ENCODE measurements around the gene GMCL2.

Gene GMCL2

GRCh38 chr5:178221282-178221681 is 34.1 kb upstream of the GMCL2 start:
- DNase-seq: no peak

GRCh38 chr5:178218827-178219226 is 31.7 kb upstream of the GMCL2 start:
- no peak for DNase-seq

DNA sequence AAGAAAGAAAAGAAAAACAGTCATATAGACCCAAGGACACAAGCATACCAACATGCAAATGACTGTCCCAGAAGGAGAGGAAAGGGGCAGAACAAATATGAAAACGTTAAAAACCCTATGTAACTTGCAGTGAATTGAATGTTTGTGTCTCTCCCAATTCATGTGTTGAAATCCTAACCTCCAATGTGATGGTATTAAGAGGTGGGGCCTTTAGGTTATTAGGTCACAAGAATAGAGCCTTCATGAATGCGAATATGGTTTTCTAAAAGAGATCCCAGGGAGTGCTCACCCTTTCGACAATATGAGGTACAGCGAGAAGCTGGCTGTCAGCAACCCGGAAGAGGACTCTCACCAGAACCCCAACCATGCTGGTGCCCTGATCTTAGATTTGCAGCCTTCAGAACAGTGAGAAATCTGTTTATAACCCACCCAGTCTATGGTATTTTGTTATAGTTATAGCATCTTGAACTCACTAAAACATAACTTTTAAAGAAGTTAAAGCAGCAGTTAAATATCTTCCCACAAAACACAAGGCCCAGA is 31.1 kb upstream of the GMCL2 start:
- DNase-seq: no peak

DNA sequence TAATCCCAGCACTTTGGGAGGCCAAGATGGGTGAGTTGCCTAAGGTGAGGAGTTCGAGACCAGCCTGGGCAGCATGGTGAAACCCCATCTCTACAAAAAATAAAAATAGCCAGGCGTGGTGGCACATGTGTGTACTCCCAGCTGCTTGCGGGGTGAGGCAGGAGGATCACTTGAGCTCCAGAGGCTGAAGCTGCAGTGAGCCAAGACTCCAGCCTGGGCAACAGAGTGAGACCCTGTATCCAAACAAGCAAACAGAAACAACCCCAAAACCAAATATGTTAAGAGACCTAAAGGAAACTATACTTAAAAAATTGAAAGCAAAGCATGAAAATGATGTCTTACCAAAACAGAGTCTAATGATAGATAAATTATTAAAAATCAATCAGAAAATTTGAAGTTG is 29.6 kb upstream of the GMCL2 start:
- DNase-seq: no peak

DNA sequence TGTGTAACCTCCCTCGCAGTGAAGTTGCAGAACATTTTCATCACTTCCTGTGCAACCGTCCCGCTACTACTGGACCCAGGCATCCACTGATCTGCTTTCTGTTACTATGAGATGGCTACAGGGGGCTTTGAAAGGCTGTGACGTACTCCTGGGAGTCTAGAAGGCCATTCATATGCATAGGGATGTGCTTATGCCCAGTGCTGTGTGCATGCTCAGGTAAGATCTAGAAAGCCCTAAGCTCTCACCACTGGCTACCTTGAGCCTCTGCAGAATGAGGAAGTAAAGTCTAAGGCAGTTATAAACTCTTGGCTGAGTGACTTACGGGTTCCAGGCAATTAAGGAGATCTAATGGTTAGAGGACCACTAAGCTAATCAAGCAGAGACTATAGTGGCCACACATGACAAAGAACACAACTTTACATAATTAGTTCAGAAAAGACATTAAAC is 28.9 kb upstream of the GMCL2 start:
- DNase-seq: no peak

DNA sequence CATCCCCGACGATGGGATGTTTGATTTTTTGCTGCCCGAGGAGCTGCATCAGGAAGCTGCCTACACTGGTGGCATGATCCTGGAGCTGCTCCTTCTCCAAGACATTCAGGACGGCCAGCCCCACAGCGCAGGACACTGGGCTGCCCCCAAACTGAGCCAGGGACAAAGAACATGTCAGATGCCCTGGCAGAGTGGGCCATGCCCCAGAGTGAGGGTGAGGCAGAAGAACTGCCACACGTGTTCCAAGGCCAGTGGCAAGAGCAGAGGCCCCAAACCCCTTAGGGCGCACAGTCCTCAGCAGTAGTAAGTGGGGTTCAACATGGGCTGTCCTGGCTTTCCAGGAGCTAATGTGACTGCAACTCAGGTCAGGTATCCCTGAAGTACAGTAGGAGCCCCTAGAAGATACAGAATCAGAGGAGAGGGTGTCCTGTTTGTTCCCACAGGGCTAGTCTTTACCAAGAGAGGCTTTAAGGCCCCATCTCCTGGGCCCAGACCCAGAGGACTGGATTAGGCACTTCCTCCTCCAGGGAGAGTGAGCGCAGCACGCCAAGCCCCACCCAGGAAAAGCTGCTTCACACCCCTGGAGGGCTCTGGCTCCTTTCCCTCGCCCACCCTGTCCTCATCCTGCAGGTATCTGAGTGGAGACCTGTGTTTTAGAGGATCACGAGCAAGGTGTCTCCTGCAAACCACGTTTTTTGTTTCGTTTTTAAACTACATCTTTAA is 28.3 kb upstream of the GMCL2 start:
- no peak for DNase-seq

DNA sequence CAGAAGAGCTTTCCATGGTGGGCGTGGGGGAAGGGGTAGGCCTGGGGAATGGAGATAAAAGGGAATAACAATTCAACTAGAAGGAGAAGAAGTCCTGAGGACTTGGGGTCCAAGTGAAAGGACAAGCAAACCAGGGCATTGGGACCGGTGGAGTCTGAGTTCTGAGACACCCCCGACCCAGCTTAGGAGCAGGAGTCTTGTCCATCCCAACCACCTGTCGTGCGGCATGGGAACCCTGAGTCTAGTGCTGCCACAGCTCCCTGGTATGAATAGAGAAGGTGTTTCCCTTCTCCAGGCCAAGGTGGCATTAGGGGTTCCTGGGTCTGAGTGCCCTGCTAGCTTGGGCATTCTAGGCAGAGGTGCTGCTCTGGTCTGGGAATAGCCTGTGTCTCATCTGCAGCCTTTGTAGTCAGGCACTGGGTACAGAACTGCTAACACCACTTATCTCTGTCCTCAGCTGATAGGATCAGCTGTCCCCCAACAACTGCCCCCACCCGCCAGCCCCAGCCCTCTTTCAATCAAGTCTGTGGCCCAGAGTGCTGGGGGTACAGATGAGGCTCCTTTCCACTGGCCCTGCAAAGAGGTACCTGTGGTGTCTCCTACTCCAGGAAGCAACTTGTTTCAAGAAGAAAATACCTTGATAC is 27.1 kb upstream of the GMCL2 start:
- no peak for DNase-seq

GRCh38 chr5:178213748-178214151 is 26.6 kb upstream of the GMCL2 start:
- DNase-seq: no peak

DNA sequence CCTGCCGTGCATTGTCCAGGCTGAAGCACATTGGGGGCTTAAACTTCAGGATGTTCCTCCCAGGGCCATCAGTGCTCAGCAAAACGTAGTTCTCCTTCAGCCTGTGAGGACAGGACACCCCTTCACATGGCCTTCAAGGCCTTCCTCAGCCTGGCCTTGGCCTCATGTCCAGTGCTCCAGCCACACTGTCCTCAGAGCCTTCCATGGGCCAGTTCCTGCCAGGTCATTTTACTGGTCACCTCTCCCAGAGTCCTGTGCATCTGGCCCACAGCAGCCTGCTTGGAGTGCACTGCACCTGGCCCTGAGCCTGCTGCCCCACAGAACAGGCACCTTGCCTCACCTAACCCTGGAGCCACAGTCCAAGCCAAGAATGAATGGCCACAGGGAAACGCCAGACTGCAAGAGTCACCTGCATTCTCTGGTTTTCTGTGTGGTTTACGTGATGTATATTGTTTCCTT is 25.9 kb upstream of the GMCL2 start:
- DNase-seq: no peak

GRCh38 chr5:178212241-178213002 is 25.3 kb upstream of the GMCL2 start:
- no peak for DNase-seq

GRCh38 chr5:178211095-178212048 is 24.2 kb upstream of the GMCL2 start:
- DNase-seq: no peak

GRCh38 chr5:178210686-178211085 is 23.5 kb upstream of the GMCL2 start:
- no peak for DNase-seq

DNA sequence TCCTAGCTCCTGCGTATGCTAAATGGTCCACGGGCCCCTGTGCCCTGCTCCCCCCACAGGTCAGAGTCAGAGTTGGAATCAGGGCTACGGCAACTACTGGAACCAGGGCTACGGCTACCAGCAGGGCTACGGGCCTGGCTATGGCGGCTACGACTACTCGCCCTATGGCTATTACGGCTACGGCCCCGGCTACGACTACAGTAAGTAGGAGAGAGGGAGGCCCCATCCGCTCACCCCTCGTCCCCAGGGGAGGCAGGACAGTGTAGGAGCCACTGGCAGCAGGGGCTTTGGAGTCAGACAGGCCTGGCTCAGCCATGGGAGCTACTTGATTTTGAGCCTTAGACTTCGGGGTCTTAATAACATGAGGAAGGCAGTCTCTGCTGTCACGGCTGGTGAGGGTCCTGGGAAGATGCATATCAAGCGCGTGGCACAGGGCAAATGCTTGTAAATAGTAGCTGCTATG is 22.9 kb upstream of the GMCL2 start:
- no peak for DNase-seq

DNA sequence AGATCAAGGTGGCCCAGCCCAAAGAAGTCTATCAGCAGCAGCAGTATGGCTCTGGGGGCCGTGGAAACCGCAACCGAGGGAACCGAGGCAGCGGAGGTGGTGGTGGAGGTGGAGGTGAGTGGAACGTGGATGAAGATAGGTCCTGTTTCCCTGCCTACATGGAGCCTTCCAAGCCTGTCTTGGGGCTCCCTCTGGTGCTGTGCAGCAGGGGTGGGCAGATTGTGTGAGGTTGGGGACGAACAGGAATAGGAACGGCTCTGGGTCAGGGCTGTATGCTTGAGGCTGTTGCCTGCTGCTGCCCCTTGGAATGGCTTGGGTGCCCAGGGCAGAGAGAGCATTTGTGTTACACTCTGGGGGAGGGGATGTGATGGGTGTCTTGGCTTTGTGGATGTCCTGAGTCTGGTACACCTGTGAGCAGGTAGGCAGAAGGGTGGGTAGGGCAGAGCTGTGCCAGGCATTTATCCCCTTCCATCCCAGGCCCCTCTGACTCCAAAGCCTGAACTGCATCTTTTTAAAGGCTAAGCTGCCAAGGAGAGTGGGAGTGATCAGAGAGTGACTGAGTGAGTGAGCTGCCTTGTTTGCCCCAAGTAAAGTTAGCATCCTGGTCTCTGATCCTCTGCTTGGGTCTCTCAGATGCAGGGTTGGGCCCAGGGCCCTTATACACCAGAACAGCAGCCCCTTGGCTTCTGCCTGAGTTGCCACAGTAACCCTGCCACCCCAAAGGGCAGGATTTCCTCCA is 22.3 kb upstream of the GMCL2 start:
- no peak for DNase-seq

- DNase-seq: no peak
These were observed 21.5 kb upstream of the GMCL2 start for GRCh38 chr5:178208540-178209227.

DNA sequence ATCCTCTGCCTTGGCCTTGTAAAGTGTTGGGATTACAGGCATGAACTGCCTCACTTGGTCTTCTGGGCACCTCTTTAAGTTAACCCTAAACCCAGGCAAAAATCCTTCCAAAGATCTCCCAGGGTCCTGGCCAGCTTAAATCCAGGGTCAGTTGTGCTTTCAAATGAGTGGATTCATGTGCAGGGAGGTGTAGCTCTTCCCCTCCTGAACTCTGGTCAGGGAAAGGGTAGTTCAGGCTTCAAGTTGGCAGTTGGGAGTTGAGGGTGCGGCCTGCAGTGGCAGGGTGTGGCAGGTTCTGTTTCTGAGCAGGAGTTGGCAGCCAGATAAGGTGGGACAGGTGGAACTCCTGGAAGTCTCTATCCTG is 20.7 kb upstream of the GMCL2 start:
- no peak for DNase-seq

DNA sequence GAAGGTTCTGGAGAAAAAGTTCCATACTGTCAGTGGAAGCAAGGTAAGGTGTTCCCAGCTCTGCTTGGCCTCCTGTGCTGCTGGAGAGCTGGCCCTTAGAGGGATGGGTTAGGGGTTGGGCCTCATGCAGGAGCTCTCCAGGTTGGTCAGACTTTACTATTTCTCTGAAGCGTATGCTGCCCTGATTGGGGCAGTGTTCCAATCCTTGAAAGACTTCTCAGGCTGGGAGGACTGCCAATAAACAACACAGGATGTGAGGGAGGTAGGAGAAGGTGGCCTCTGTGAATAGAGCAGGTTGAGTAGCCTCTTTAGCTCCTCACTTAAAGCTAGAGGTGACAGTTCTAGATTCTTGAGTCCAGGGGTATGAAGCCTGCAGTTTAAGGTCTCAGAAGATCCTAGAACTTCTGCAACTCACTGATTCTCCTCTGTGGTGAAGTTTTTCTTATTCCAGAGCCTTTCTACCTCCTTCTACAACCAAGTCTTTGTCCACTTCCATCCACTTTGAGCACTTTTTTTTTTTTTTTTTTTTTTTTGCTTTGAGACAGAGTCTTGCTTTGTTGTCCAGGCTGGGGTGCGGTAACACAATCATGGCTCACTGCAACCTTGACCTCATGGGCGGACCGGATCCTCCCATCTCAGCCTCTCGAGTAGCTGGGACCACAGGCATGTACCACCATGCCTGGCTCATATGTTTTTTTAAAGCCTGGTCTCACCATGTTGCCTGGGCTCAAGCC is 20.2 kb upstream of the GMCL2 start:
- DNase-seq: no peak

DNA sequence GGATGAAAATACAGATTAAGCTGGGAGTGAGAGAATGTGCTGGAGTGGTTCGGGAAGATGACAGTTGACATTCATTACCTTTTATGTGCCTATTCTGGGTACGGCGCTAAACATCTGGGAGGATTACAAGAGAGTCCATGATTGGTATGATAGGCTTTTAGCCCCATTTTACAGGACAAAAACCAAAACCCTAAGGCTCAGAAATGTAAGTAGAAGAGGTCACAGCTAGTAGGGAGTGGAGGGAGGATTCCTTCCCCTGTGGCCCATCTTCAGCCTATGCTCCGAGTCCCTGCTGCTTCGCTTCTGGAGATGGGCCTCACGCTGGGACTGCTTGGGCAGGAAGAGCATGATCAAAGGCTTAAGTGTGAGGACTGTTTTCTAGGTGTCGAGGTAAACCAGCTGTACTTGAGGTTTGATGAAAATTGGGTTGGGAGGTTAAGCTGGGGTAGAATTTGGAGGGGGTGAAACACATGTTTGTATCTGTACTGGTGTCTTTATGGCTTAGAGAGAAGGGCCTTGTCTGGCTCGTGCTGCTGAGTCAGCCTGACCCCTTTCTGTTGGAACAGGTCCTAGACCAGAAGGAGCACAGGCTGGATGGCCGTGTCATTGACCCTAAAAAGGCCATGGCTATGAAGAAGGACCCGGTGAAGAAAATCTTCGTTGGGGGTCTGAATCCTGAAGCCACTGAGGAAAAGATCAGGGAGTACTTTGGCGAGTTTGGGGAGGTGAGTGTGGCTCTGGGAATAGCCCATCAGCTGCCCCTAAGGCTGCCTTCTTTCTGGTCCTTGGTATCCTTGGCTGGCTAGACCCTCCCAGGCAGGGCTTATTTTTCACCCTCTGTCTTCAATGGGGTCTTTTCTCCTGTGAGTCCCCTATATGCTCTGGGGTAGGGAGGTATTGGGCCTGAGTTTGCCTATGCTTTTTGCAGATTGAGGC is 19.3 kb upstream of the GMCL2 start:
- no peak for DNase-seq

DNA sequence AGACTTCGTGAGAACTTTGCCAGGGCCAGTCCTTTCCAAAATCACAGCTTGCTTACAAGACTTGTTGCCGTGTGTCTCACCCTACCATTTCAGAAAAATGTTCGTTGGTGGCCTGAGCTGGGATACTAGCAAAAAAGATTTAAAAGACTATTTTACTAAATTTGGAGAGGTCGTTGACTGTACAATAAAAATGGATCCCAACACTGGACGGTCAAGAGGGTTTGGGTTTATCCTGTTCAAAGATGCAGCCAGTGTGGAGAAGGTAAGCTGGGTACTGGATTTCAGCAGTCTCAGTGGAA is 18.5 kb upstream of the GMCL2 start:
- DNase-seq: no peak

Data from NCI-H510A (cell line).